Natural killer cell treated with Interleukin-12 subunit alpha and Interleukin-12 subunit beta and Interleukin-15 and Interleukin-18, amount 100 ng/mL, for 72 hours (primary cell): ENCODE results near the gene ZNF222. TPM values are rescaled to one million over a fixed set of nuclear protein-coding genes. Genes with fewer than 3 reads are reported as not detected.

Source experiments
- ATAC-seq, 2 donors: fragments of 150-1000 bp; cut with Tn5 transposase in 1 of 2; sonication (Bioruptor Pico), chemical (Tn5 transposase) in 1 of 2; 2 replicates each; pipeline ENCODE4 v1.10.0; 2021
- DNase-seq: peaks from one replicate; pipeline ENCODE4 v3.0.0; 2022; ENCODE audit warnings: low spot score
- H3K27ac Mint-ChIP-seq, 2 donors: 1 replicate in 1 of 2; 2 replicates in 1 of 2; pipeline ENCODE4 v1.8.0; 2022; ENCODE audit warnings: mixed read lengths in 2 of 2, mild to moderate bottlenecking in 1 of 2, moderate library complexity in 1 of 2
- H3K27me3 Mint-ChIP-seq, 2 donors: 1 replicate in 1 of 2; 2 replicates in 1 of 2; pipeline ENCODE4 v1.8.0; 2022; ENCODE audit warnings: mixed read lengths in 2 of 2
- H3K36me3 Mint-ChIP-seq: one replicate; pipeline ENCODE4 v1.8.0; 2022; ENCODE audit warnings: mixed read lengths
- H3K4me1 Mint-ChIP-seq, 2 donors: 1 replicate in 1 of 2; 2 replicates in 1 of 2; pipeline ENCODE4 v1.8.0; 2022; ENCODE audit warnings: low read depth in 2 of 2, mixed read lengths in 2 of 2, mild to moderate bottlenecking in 1 of 2
- H3K4me3 Mint-ChIP-seq: one replicate; pipeline ENCODE4 v1.8.0; 2022; ENCODE audit warnings: mixed read lengths
- H3K9me3 Mint-ChIP-seq: 2 replicates; pipeline ENCODE4 v1.8.0; 2022; ENCODE audit warnings: mixed read lengths
- total RNA-seq, 2 donors: library from RNA; stranded (reverse); gene quantifications; one replicate each; pipeline ENCODE4 v1.2.3, GENCODE V29; 2022

Gene ZNF222
- total RNA-seq = 1 to 10 TPM; 2.2 to 4.8 TPM

DNA sequence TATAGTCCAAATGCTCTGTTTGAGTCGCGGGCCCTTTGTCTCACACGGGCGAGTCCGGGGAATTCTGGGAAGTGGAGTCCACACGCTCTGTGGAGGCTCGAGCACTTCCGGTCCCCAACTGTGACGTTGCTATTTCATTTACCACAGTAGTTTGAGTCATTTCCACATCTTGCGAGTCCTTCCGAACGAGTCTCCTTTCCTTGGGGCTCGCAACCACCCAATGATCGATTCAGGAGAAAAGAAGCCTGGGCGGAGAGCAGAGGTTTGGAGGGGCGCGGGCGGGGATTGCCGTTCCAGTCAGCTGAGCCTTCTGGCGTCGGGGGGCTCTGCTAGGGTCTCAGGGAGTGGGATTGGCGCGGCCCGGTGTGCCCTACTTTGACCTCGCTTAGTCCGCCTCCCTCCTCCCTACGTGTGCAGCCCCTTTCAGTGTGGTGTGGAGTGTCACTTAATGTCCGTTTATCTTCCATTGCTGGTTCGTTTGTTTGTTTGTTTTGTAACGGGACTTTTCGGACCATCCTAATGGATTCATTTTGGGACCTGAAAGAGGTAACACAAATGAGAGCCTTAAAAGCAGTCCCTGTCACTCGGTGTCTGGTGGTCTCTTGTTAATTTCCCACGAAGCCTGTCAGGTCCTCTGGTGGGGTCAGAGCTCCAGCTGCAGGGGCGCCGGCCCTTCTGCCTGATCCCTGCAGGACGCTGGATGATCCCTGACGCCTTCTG is at the start of gene ZNF222:
Gene ZNF222 (plus strand): TSS at position 163 of the 720 bp plus-strand sequence. CDS start 58 bp downstream, at position 221.
- Mint-ChIP-seq H3K9me3 (peaks cover 21% of the 10 kb centered on the region), H3K27me3 (peaks cover 16 to 27% of the 10 kb centered on the region in 2 donors), H3K27ac (peak within 1 kb of the TSS; percentile 75 to 90), H3K4me1 (peaks cover 18 to 30% of the 10 kb centered on the region in 2 donors), H3K4me3 (peak within 1 kb of the TSS; percentile 96), H3K36me3 (peaks cover 62% of the 10 kb centered on the region)
- ATAC-seq (peak; percentile 98 to 99), DNase-seq (peak; percentile 87)

DNA sequence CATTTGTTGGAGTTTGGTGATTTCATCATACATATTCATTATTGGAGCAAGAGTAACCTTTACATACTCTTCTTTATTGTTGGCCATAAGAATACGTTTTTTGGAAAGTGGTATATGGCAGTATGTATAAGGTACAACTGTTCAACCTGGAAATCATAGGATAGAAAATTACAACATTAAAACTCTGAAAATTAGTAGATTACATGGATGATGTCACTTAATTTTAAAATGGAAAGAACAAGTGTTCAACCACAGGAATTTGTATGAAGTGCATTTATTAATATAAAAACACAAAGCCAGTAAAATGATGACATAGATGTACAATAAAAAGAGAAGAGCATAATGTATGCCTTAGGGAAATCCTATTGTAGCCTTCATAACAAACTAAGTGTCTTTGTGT is 48.4 kb upstream of the ZNF222 start:
- Mint-ChIP-seq H3K4me1 (no peaks in the 10 kb centered on the region), H3K9me3 (peaks cover 28% of the 10 kb centered on the region), H3K27me3 (no peaks in the 10 kb centered on the region), H3K27ac (no peak overlapping the region), H3K4me3 (no peak overlapping the region), H3K36me3 (peaks cover 41% of the 10 kb centered on the region)
- DNase-seq (no peak), ATAC-seq (no peak)

DNA sequence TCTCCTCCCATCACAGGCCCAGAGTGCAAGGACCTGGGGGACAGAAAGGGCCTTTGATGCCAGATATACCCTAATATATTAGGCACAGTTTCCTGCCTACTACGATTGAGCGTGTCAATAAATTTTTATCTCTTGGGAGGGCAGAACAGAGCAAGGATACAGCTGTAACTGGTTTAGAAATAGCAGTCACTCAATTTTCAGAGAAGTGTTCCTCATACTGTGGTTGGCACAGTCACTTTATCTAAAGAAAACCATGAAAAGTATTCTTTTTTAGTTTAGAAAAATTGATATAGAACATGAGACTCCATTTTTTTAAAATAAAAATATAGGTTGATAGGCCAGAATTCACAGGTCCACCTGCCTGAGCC is 41.7 kb upstream of the ZNF222 start:
- Mint-ChIP-seq H3K4me3 (peak overlapping the region; percentile 88), H3K27ac (no peak overlapping the region), H3K9me3 (peaks cover 4% of the 10 kb centered on the region), H3K27me3 (no peaks in the 10 kb centered on the region), H3K4me1 (peaks cover 0 to 5% of the 10 kb centered on the region in 2 donors), H3K36me3 (peaks cover 9% of the 10 kb centered on the region)
- no peak for ATAC-seq
- no peak for DNase-seq

GRCh38 chr19:43983912-43984686 is 41.1 kb upstream of the ZNF222 start, which contains the start of gene ZNF155:
Gene ZNF155 (plus strand): TSS chr19:43984188. CDS start chr19:43988544, 4,356 bp downstream.
- Mint-ChIP-seq H3K27me3 (no peaks in the 10 kb centered on the region), H3K4me1 (peaks cover 0 to 5% of the 10 kb centered on the region in 2 donors), H3K4me3 (peak within 1 kb of the TSS; percentile 88), H3K9me3 (peaks cover 4% of the 10 kb centered on the region), H3K36me3 (peaks cover 11% of the 10 kb centered on the region), H3K27ac (peak within 1 kb of the TSS; percentile 53 to 87)
- ATAC-seq (peak; percentile 94), DNase-seq (peak; percentile 72)

DNA sequence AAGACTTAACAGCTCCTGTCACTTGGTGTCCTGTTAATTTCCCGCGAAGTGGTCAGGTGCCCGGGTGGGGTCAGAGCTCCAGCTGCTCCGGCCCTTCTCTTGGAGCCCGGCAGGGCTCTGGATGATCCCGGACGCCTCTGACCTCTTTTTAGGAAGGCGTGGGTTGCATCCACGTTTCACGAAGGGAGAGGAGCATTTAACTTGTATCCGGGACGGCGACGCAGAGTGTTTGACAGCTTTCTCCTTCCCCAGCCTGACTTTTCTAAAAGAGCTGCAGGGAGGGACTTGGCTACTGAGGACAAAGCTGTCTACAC is 40.5 kb upstream of the ZNF222 start:
- peaks cover 0 to 5% of the 10 kb centered on the region in 2 donors for H3K4me1 Mint-ChIP-seq
- DNase-seq = no peak
- H3K4me3 Mint-ChIP-seq = peak overlapping the region; percentile 88
- H3K27ac Mint-ChIP-seq = peak overlapping the region; percentile 53 to 87
- peaks cover 4% of the 10 kb centered on the region for H3K9me3 Mint-ChIP-seq
- H3K27me3 Mint-ChIP-seq = no peaks in the 10 kb centered on the region
- H3K36me3 Mint-ChIP-seq = peaks cover 17% of the 10 kb centered on the region
- peak in 1 of 2 donors; percentile 36 for ATAC-seq

DNA sequence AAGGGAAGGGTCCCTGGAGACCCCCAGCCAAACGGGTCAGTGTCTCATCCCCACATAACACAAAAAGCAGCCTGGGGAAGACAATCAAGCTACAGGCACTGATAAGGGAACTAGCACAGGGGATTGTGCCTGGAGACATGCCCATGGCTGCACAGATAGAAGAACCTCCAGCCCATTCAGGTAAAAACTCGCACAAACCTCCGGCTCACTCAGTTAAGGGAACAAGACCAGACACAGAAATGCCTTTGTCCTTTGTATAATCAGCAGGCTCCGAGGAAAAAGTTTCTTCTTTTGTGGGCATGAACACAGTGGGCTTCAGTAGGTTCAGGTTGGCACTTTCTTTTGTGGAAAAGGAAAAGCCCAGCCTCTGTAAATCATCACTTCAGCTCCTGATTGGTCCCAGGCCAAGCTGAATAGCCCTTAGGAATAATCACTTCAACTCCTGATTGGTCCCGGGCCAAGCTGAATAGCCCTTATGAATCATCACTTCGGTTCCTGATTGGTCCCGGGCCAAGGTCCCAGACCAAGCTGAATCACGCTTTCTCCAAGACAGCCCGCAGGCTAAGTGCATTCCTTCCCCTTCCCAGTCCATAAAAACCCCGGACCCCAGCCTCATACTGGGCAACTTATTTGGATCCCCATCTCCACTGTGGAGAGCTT is 27.4 kb upstream of the ZNF222 start:
- ATAC-seq (no peak), DNase-seq (no peak)
- H3K9me3 Mint-ChIP-seq = peaks cover 21% of the 10 kb centered on the region
- peaks cover 9 to 10% of the 10 kb centered on the region in 2 donors for H3K4me1 Mint-ChIP-seq
- peaks cover 0 to 3% of the 10 kb centered on the region in 2 donors for H3K27me3 Mint-ChIP-seq
- H3K4me3 Mint-ChIP-seq = no peak overlapping the region
- peaks cover 47% of the 10 kb centered on the region for H3K36me3 Mint-ChIP-seq
- H3K27ac Mint-ChIP-seq = no peak overlapping the region

DNA sequence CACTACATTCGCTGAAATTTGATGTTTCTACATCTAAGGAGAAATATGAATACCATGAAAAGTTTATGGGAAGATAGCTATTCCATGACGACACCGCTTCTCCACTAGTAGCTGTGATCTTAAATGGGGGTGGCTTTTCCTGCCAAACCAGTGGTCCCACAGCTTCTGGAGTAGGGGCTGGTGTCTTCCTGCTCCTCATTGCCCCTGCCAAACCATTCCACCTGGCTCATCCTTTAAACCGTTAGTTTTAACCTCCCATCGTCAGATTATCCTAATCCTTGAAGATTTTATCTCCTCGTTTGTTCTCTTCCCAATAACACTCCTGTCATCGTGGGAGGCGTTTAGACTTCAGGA is 23.0 kb upstream of the ZNF222 start:
- Mint-ChIP-seq H3K4me1 (peaks cover 32 to 33% of the 10 kb centered on the region in 2 donors), H3K9me3 (peaks cover 13% of the 10 kb centered on the region), H3K27me3 (peaks cover 0 to 3% of the 10 kb centered on the region in 2 donors), H3K36me3 (peaks cover 29% of the 10 kb centered on the region), H3K27ac (peak overlapping the region; percentile 88 to 98), H3K4me3 (peak overlapping the region; percentile 95)
- DNase-seq (no peak), ATAC-seq (no peak)

- peaks cover 33% of the 10 kb centered on the region for H3K36me3 Mint-ChIP-seq
- peak within 1 kb of the TSS; percentile 88 to 98 for H3K27ac Mint-ChIP-seq
- peaks cover 19% of the 10 kb centered on the region for H3K9me3 Mint-ChIP-seq
- ATAC-seq (peak; percentile 98 to 99), DNase-seq (peak; percentile 91)
- H3K4me3 Mint-ChIP-seq = peak within 1 kb of the TSS; percentile 95
- H3K4me1 Mint-ChIP-seq = peaks cover 37 to 39% of the 10 kb centered on the region in 2 donors
- H3K27me3 Mint-ChIP-seq = peaks cover 0 to 3% of the 10 kb centered on the region in 2 donors
These were observed 22.4 kb upstream of the ZNF222 start, which contains the start of gene ZNF230 for GRCh38 chr19:44002566-44003460. Gene ZNF230 (plus strand): TSS chr19:44002957. CDS start chr19:44007079, 4,122 bp downstream.

GRCh38 chr19:44003461-44004009 is 21.6 kb upstream of the ZNF222 start:
- Mint-ChIP-seq H3K36me3 (peaks cover 34% of the 10 kb centered on the region), H3K27me3 (peaks cover 0 to 3% of the 10 kb centered on the region in 2 donors), H3K4me3 (peak overlapping the region; percentile 95), H3K9me3 (peaks cover 14% of the 10 kb centered on the region), H3K4me1 (peaks cover 37 to 39% of the 10 kb centered on the region in 2 donors), H3K27ac (peak overlapping the region; percentile 88 to 98)
- ATAC-seq (no peak), DNase-seq (no peak)

- H3K36me3 Mint-ChIP-seq = peaks cover 51% of the 10 kb centered on the region
- H3K4me1 Mint-ChIP-seq = peaks cover 37 to 39% of the 10 kb centered on the region in 2 donors
- peaks cover 28% of the 10 kb centered on the region for H3K9me3 Mint-ChIP-seq
- ATAC-seq (peak; percentile 43 to 73), DNase-seq (no peak)
- peak overlapping the region; percentile 29 to 89 for H3K27ac Mint-ChIP-seq
- H3K27me3 Mint-ChIP-seq = no peaks in the 10 kb centered on the region
- H3K4me3 Mint-ChIP-seq = peak overlapping the region; percentile 26
These were observed 19.2 kb upstream of the ZNF222 start for GRCh38 chr19:44005973-44006372.

GRCh38 chr19:44007473-44007872 is 17.7 kb upstream of the ZNF222 start:
- H3K4me1 Mint-ChIP-seq = peaks cover 31 to 33% of the 10 kb centered on the region in 2 donors
- peak overlapping the region in 1 of 2 donors; percentile 89 for H3K27ac Mint-ChIP-seq

GRCh38 chr19:44010468-44010867 is 14.7 kb upstream of the ZNF222 start:
- ATAC-seq = no peak
- peaks cover 83% of the 10 kb centered on the region for H3K36me3 Mint-ChIP-seq
- peaks cover 17 to 19% of the 10 kb centered on the region in 2 donors for H3K4me1 Mint-ChIP-seq
- no peak overlapping the region for H3K27ac Mint-ChIP-seq
- no peak overlapping the region for H3K4me3 Mint-ChIP-seq
- no peak for DNase-seq
- H3K27me3 Mint-ChIP-seq = no peaks in the 10 kb centered on the region
- H3K9me3 Mint-ChIP-seq = peaks cover 36% of the 10 kb centered on the region

More at GRCh38 chr19:44007473-44007872, 17.7 kb upstream of the ZNF222 start:
- Mint-ChIP-seq H3K27me3 (no peaks in the 10 kb centered on the region), H3K36me3 (peaks cover 59% of the 10 kb centered on the region), H3K4me3 (no peak overlapping the region), H3K9me3 (peaks cover 30% of the 10 kb centered on the region)
- no peak for DNase-seq
- no peak for ATAC-seq
